ENCODE data around the gene ZNF296.

DNA sequence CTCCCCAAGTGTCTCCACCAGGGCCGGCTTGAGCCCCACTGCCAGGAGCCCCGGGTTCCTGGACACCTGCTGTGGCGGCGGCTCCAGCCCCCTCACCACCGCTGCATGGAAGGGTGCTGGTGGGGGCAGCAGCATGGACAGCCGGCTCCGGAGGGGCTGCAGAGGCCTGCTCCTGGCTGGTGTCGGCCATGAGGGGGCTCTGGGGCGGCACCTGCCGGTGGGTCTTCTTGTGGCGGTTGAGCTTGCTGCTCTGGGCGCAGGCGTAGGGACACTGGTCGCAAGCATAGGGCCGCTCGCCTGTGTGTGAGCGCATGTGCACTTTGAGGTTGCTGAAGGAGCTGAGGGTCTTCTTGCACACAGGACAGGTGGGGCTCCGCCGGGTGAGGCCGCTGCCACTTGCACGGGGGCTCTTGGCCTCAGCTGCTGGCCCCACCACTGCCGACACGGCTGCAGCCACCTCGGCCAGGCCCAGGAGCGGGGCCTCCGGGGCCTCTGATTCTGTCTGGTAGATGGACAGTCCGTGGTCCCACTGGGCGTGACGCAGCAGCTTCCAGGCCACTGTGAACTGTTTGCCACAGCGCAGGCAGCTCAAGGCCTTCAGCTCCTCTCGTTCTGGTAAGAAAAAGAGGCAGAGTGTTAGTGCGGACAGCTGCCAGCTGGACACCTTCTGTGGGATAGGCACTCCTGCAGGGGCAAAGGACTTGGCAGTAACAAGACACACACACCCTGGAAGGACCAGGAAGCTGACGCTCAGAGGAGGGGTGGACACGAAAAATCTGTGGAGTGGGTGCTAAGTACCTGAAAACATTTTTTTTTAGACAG, 4.1 kb downstream of the ZNF296 start:
- TF ChIP-seq POLR2AphosphoS5 (IDR thresholded peaks at IDR 0.05) (no peak), POLR2A (IDR thresholded peaks at IDR 0.05) (no peak)
- TF ChIP-seq, protein P1, sequence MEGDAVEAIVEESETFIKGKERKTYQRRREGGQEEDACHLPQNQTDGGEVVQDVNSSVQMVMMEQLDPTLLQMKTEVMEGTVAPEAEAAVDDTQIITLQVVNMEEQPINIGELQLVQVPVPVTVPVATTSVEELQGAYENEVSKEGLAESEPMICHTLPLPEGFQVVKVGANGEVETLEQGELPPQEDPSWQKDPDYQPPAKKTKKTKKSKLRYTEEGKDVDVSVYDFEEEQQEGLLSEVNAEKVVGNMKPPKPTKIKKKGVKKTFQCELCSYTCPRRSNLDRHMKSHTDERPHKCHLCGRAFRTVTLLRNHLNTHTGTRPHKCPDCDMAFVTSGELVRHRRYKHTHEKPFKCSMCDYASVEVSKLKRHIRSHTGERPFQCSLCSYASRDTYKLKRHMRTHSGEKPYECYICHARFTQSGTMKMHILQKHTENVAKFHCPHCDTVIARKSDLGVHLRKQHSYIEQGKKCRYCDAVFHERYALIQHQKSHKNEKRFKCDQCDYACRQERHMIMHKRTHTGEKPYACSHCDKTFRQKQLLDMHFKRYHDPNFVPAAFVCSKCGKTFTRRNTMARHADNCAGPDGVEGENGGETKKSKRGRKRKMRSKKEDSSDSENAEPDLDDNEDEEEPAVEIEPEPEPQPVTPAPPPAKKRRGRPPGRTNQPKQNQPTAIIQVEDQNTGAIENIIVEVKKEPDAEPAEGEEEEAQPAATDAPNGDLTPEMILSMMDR (IDR thresholded peaks at IDR 0.05) = no peak

All from upper lobe of left lung (tissue), 4 donors.